A549 (cell line): ENCODE measurements around the gene UAP1.

Source experiments
- CTCF ChIP-seq: fragments of >200 bp; sonication (Bioruptor Twin); formaldehyde crosslinking; IDR thresholded peaks from 3 replicates; pipeline ENCODE4 v1.5.1; 2016
- JUN ChIP-seq, 2 experiments: fragments of >200 bp; sonication (Bioruptor Twin); formaldehyde crosslinking; IDR thresholded peaks; 2 replicates in 1 of 2; 3 replicates in 1 of 2; pipeline ENCODE4 v1.6.1; 2016 to 2017
- RFX5 ChIP-seq: fragments of 450-650 bp; IDR thresholded peaks from 2 replicates; pipeline ENCODE4 v1.7.1; 2014; ENCODE audit warnings: antibody characterized with exemption, mild to moderate bottlenecking, moderate library complexity
- USF2 ChIP-seq: fragments of 450-650 bp; IDR thresholded peaks from 2 replicates; pipeline ENCODE4 v1.6.1; 2014; ENCODE audit warnings: antibody characterized with exemption

GRCh38 chr1:162560303-162561036 is 1.1 kb upstream of the UAP1 start:
- TF ChIP-seq USF2 (no peak), RFX5 (no peak), JUN (IDR thresholded peaks at IDR 0.05) (no peak), CTCF (no peak)
